WTC11 (cell line): ENCODE results near the gene PIK3R4. TPM values are rescaled to one million over a fixed set of nuclear protein-coding genes. Genes with fewer than 3 reads are reported as not detected.

Experiments
- ATAC-seq: fragments of 200-7000 bp; cut with Tn5 transposase; 2 replicates; pipeline ENCODE4 v1.10.0; 2021; ENCODE audit warnings: mild to moderate bottlenecking, moderate library complexity
- CTCF ChIA-PET: fragments of 300-600 bp; sonication (Branson Sonifier 250); formaldehyde crosslinking; loops from one replicate; lab custom pipeline; 2021; ENCODE audit warnings: antibody characterized with exemption; lab: Charles Lee
- POLR2A ChIA-PET: fragments of 350-600 bp; sonication (Branson Sonifier 250); formaldehyde crosslinking; loops from one replicate; lab custom pipeline; 2021; ENCODE audit warnings: antibody characterized with exemption; lab: Charles Lee
- DNase-seq: peaks from one replicate; pipeline ENCODE4 v3.0.0; 2021; ENCODE audit warnings: low spot score
- H3K27ac Mint-ChIP-seq: 2 replicates; pipeline ENCODE4 v1.8.0; 2021; ENCODE audit warnings: mixed read lengths
- H3K27me3 Mint-ChIP-seq: 2 replicates; pipeline ENCODE4 v1.8.0; 2021; ENCODE audit warnings: low read depth, mild to moderate bottlenecking, moderate library complexity, mixed read lengths
- H3K36me3 Mint-ChIP-seq: 2 replicates; pipeline ENCODE4 v1.8.0; 2021; ENCODE audit warnings: mixed read lengths
- H3K4me1 Mint-ChIP-seq: 2 replicates; pipeline ENCODE4 v1.8.0; 2022; ENCODE audit warnings: mixed read lengths
- H3K4me3 Mint-ChIP-seq: 2 replicates; pipeline ENCODE4 v1.8.0; 2021; ENCODE audit warnings: mild to moderate bottlenecking, moderate library complexity, mixed read lengths
- H3K9me3 Mint-ChIP-seq: 2 replicates; pipeline ENCODE4 v1.8.0; 2021; ENCODE audit warnings: mixed read lengths
- CREM ChIP-seq: sonication (generic); formaldehyde crosslinking; IDR thresholded peaks from 2 replicates; pipeline ENCODE4 v1.8.1; 2022; ENCODE audit warnings: mild to moderate bottlenecking, missing genetic modification reagents, moderate library complexity
- EMX1 ChIP-seq: fragments of 250-450 bp; sonication (Bioruptor Pico); IDR thresholded peaks from 2 replicates; pipeline ENCODE4 v1.8.0; 2021; ENCODE audit warnings: mild to moderate bottlenecking
- ESRRA ChIP-seq: sonication (generic); formaldehyde crosslinking; IDR thresholded peaks from 2 replicates; pipeline ENCODE4 v1.8.1; 2022; ENCODE audit warnings: mild to moderate bottlenecking, missing genetic modification reagents, borderline replicate concordance
- ETV6 ChIP-seq: sonication (generic); formaldehyde crosslinking; IDR thresholded peaks from 2 replicates; pipeline ENCODE4 v1.8.1; 2022; ENCODE audit warnings: mild to moderate bottlenecking, missing genetic modification reagents
- GABPB1 ChIP-seq: sonication (generic); formaldehyde crosslinking; IDR thresholded peaks from 2 replicates; pipeline ENCODE4 v1.8.1; 2023; ENCODE audit warnings: mild to moderate bottlenecking, missing genetic modification reagents
- HMGA2 ChIP-seq: fragments of 250-450 bp; sonication (Bioruptor Pico); IDR thresholded peaks from 2 replicates; pipeline ENCODE4 v1.4.0; 2021; ENCODE audit warnings: mild to moderate bottlenecking, moderate library complexity
- IRF1 ChIP-seq: sonication (generic); formaldehyde crosslinking; IDR thresholded peaks from 2 replicates; pipeline ENCODE4 v1.8.0; 2023; ENCODE audit warnings: missing genetic modification reagents
- NR1H2 ChIP-seq: sonication (generic); formaldehyde crosslinking; IDR thresholded peaks from 2 replicates; pipeline ENCODE4 v1.9.0; 2021; ENCODE audit warnings: mild to moderate bottlenecking, moderate library complexity, missing genetic modification reagents
- OVOL2 ChIP-seq: fragments of 250-450 bp; sonication (Bioruptor Pico); IDR thresholded peaks from 2 replicates; pipeline ENCODE4 v1.9.0; 2021; ENCODE audit warnings: mild to moderate bottlenecking, borderline replicate concordance
- RORB ChIP-seq: fragments of 250-450 bp; sonication (Bioruptor Pico); IDR thresholded peaks from 2 replicates; pipeline ENCODE4 v1.9.0; 2021; ENCODE audit warnings: mild to moderate bottlenecking
- SMAD4 ChIP-seq: sonication (generic); formaldehyde crosslinking; IDR thresholded peaks from 2 replicates; pipeline ENCODE4 v1.8.0; 2022; ENCODE audit warnings: mild to moderate bottlenecking, missing genetic modification reagents
- TP53 ChIP-seq: sonication (generic); formaldehyde crosslinking; IDR thresholded peaks from 2 replicates; pipeline ENCODE4 v1.8.1; 2023; ENCODE audit warnings: mild to moderate bottlenecking, missing genetic modification reagents
- ZNF281 ChIP-seq: sonication (generic); formaldehyde crosslinking; IDR thresholded peaks from 2 replicates; pipeline ENCODE4 v1.8.0; 2023; ENCODE audit warnings: mild to moderate bottlenecking, missing genetic modification reagents
- ZNF671 ChIP-seq: fragments of 250-450 bp; sonication (Bioruptor Pico); IDR thresholded peaks from 2 replicates; pipeline ENCODE4 v1.8.0; 2021; ENCODE audit warnings: mild to moderate bottlenecking
- ZSCAN18 ChIP-seq: fragments of 250-450 bp; sonication (Bioruptor Pico); IDR thresholded peaks from 2 replicates; pipeline ENCODE4 v2.1.2; 2022; ENCODE audit warnings: mild to moderate bottlenecking, moderate library complexity
- total RNA-seq: library from RNA; stranded (reverse); gene quantifications from 3 replicates; pipeline ENCODE4 v1.2.3, GENCODE V29; 2021
- TF ChIP-seq, protein P1 (sequence below): fragments of 250-450 bp; sonication (Bioruptor Pico); IDR thresholded peaks from 2 replicates; pipeline ENCODE4 v1.9.0; 2021; ENCODE audit warnings: mild to moderate bottlenecking
- TF ChIP-seq, protein P2 (sequence below): sonication (generic); formaldehyde crosslinking; IDR thresholded peaks from 2 replicates; pipeline ENCODE4 v1.8.1; 2022; ENCODE audit warnings: low read depth, missing genetic modification reagents, borderline replicate concordance
- TF ChIP-seq, protein P3 (sequence below): sonication (generic); formaldehyde crosslinking; IDR thresholded peaks from 2 replicates; pipeline ENCODE4 v1.8.1; 2023; ENCODE audit warnings: mild to moderate bottlenecking, missing genetic modification reagents, borderline replicate concordance
- TF ChIP-seq, protein P4 (sequence below): sonication (generic); formaldehyde crosslinking; IDR thresholded peaks from 2 replicates; pipeline ENCODE4 v1.8.0; 2022; ENCODE audit warnings: mild to moderate bottlenecking, missing genetic modification reagents
- TF ChIP-seq, protein P5 (sequence below): sonication (generic); formaldehyde crosslinking; IDR thresholded peaks from 2 replicates; pipeline ENCODE4 v1.8.0; 2022; ENCODE audit warnings: mild to moderate bottlenecking, missing genetic modification reagents

The PIK3R4 gene
- total RNA-seq, 1 experiment from 2014 or later = 41.5 TPM

GRCh38 chr3:130640027-130640426, 106.6 kb downstream of the PIK3R4 start:
- ChIA-PET CTCF (no interaction called here), POLR2A (no interaction called here)
- Mint-ChIP-seq H3K27me3 (no peaks in the 10 kb centered on the region), H3K9me3 (peaks cover 8% of the 10 kb centered on the region), H3K36me3 (no peaks in the 10 kb centered on the region), H3K4me3 (no peak overlapping the region), H3K4me1 (no peaks in the 10 kb centered on the region), H3K27ac (no peak overlapping the region)
- DNase-seq = no peak
- TF ChIP-seq ETV6 (CRISPR knock-in tag) (no peak), IRF1 (no peak), HMGA2 (no peak), RORB (CRISPR knock-in tag) (no peak), ZSCAN18 (CRISPR knock-in tag) (no peak), NR1H2 (CRISPR knock-in tag) (no peak), CREM (no peak), TP53 (CRISPR knock-in tag) (no peak), ESRRA (CRISPR knock-in tag) (no peak), EMX1 (no peak), ZNF671 (no peak)
- TF ChIP-seq, protein P1, sequence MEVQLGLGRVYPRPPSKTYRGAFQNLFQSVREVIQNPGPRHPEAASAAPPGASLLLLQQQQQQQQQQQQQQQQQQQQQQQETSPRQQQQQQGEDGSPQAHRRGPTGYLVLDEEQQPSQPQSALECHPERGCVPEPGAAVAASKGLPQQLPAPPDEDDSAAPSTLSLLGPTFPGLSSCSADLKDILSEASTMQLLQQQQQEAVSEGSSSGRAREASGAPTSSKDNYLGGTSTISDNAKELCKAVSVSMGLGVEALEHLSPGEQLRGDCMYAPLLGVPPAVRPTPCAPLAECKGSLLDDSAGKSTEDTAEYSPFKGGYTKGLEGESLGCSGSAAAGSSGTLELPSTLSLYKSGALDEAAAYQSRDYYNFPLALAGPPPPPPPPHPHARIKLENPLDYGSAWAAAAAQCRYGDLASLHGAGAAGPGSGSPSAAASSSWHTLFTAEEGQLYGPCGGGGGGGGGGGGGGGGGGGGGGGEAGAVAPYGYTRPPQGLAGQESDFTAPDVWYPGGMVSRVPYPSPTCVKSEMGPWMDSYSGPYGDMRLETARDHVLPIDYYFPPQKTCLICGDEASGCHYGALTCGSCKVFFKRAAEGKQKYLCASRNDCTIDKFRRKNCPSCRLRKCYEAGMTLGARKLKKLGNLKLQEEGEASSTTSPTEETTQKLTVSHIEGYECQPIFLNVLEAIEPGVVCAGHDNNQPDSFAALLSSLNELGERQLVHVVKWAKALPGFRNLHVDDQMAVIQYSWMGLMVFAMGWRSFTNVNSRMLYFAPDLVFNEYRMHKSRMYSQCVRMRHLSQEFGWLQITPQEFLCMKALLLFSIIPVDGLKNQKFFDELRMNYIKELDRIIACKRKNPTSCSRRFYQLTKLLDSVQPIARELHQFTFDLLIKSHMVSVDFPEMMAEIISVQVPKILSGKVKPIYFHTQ (CRISPR knock-in tag) = no peak
- TF ChIP-seq, protein P2, sequence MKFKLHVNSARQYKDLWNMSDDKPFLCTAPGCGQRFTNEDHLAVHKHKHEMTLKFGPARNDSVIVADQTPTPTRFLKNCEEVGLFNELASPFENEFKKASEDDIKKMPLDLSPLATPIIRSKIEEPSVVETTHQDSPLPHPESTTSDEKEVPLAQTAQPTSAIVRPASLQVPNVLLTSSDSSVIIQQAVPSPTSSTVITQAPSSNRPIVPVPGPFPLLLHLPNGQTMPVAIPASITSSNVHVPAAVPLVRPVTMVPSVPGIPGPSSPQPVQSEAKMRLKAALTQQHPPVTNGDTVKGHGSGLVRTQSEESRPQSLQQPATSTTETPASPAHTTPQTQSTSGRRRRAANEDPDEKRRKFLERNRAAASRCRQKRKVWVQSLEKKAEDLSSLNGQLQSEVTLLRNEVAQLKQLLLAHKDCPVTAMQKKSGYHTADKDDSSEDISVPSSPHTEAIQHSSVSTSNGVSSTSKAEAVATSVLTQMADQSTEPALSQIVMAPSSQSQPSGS (CRISPR knock-in tag) = no peak
- TF ChIP-seq, protein P3, sequence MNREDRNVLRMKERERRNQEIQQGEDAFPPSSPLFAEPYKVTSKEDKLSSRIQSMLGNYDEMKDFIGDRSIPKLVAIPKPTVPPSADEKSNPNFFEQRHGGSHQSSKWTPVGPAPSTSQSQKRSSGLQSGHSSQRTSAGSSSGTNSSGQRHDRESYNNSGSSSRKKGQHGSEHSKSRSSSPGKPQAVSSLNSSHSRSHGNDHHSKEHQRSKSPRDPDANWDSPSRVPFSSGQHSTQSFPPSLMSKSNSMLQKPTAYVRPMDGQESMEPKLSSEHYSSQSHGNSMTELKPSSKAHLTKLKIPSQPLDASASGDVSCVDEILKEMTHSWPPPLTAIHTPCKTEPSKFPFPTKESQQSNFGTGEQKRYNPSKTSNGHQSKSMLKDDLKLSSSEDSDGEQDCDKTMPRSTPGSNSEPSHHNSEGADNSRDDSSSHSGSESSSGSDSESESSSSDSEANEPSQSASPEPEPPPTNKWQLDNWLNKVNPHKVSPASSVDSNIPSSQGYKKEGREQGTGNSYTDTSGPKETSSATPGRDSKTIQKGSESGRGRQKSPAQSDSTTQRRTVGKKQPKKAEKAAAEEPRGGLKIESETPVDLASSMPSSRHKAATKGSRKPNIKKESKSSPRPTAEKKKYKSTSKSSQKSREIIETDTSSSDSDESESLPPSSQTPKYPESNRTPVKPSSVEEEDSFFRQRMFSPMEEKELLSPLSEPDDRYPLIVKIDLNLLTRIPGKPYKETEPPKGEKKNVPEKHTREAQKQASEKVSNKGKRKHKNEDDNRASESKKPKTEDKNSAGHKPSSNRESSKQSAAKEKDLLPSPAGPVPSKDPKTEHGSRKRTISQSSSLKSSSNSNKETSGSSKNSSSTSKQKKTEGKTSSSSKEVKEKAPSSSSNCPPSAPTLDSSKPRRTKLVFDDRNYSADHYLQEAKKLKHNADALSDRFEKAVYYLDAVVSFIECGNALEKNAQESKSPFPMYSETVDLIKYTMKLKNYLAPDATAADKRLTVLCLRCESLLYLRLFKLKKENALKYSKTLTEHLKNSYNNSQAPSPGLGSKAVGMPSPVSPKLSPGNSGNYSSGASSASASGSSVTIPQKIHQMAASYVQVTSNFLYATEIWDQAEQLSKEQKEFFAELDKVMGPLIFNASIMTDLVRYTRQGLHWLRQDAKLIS = no peak
- no peak for ATAC-seq

DNA sequence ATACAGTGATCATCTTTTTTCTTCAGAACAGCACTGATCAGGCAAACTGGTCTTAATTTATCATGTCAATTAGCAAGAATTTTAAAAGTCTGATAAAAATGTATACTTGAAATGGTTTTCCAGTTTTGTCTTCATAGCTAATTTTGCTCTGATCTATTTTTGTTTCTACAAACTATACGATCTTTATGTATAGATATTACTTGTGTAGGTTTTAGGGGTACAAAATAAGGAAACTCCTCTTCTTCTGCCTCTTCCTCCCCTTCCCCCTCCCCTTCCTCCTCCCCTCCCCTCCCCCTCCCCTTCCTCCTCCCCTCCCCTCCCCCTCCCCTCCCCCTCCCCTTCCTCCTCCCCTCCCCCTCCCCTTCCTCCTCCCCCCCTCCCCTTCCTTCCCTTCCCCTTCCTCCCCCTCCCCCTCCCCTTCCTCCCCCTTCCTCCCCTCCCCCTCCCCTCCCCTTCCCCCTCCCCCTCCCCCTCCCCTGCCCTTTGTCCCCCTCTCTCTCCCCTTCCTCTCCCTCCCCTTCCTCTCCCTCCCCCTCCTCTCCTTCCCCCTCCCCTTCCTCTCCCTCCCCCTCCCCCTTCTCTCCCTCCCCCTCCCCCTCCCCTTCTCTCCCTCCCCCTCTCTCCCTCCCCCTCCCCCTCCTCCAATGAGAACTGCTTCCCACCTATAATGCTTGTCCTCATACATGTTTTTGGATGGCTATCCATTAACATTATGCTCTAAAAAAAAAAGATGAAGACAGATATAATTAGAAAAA, 110.0 kb downstream of the PIK3R4 start:
- CTCF ChIA-PET = no interaction called here
- no peak for TF ChIP-seq GABPB1 (CRISPR knock-in tag)
- TF ChIP-seq SMAD4 (CRISPR knock-in tag) = no peak
- TF ChIP-seq NR1H2 (CRISPR knock-in tag) = no peak
- TF ChIP-seq, protein P4, sequence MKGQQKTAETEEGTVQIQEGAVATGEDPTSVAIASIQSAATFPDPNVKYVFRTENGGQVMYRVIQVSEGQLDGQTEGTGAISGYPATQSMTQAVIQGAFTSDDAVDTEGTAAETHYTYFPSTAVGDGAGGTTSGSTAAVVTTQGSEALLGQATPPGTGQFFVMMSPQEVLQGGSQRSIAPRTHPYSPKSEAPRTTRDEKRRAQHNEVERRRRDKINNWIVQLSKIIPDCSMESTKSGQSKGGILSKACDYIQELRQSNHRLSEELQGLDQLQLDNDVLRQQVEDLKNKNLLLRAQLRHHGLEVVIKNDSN (CRISPR knock-in tag) = no peak
- TF ChIP-seq OVOL2 (CRISPR knock-in tag) = no peak
- TF ChIP-seq ZNF281 (CRISPR knock-in tag) = no peak
- TF ChIP-seq, protein P5, sequence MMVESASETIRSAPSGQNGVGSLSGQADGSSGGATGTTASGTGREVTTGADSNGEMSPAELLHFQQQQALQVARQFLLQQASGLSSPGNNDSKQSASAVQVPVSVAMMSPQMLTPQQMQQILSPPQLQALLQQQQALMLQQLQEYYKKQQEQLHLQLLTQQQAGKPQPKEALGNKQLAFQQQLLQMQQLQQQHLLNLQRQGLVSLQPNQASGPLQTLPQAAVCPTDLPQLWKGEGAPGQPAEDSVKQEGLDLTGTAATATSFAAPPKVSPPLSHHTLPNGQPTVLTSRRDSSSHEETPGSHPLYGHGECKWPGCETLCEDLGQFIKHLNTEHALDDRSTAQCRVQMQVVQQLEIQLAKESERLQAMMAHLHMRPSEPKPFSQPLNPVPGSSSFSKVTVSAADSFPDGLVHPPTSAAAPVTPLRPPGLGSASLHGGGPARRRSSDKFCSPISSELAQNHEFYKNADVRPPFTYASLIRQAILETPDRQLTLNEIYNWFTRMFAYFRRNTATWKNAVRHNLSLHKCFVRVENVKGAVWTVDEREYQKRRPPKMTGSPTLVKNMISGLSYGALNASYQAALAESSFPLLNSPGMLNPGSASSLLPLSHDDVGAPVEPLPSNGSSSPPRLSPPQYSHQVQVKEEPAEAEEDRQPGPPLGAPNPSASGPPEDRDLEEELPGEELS = no peak

More for the DNA sequence above, 110.0 kb downstream of the PIK3R4 start:
- no peak for ATAC-seq
- H3K4me1 Mint-ChIP-seq = no peaks in the 10 kb centered on the region
- no peak for DNase-seq
- H3K9me3 Mint-ChIP-seq = peaks cover 8% of the 10 kb centered on the region
- H3K27ac Mint-ChIP-seq = no peak overlapping the region
- no peaks in the 10 kb centered on the region for H3K36me3 Mint-ChIP-seq
- no peaks in the 10 kb centered on the region for H3K27me3 Mint-ChIP-seq
- H3K4me3 Mint-ChIP-seq = no peak overlapping the region
- POLR2A ChIA-PET = no interaction called here
